A673 (cell line): ENCODE results near the gene CIAO2A. TPM values are rescaled to one million over a fixed set of nuclear protein-coding genes. Genes with fewer than 3 reads are reported as not detected.

Source experiments
- BruUV-seq: library from RNA; stranded (reverse); fragments of 400-500 nt; replicated peaks from 2 replicates; lab custom pipeline; 2021; lab: Mats Ljungman, UMichigan
- CTCF ChIA-PET: fragments of 300-600 bp; sonication (Branson Sonifier 250); formaldehyde crosslinking; loops from one replicate; lab custom pipeline; 2022; ENCODE audit warnings: antibody characterized with exemption; lab: Charles Lee
- POLR2A ChIA-PET: fragments of 300-600 bp; sonication (Branson Sonifier 250); formaldehyde crosslinking; loops from one replicate; lab custom pipeline; 2022; ENCODE audit warnings: antibody characterized with exemption; ENCODE audit not compliant: low non-redundant PET; lab: Charles Lee
- DNase-seq: peaks from one replicate; pipeline ENCODE4 v3.0.0-alpha.2; 2015; ENCODE audit warnings: low spot score
- H3K27ac ChIP-seq: fragments of 200-600 bp; sonication (generic); 2 replicates; pipeline ENCODE4 v1.5.1; 2016; ENCODE audit warnings: mixed run types, low read depth, mild to moderate bottlenecking, mixed read lengths, antibody characterized with exemption, low read length; ENCODE audit not compliant: poor library complexity, severe bottlenecking
- H3K27me3 ChIP-seq: fragments of 200-600 bp; sonication (generic); replicated peaks from 2 replicates; pipeline ENCODE4 v1.6.1; 2017; ENCODE audit warnings: mixed run types, low read depth, mild to moderate bottlenecking, mixed read lengths, antibody characterized with exemption, low read length; ENCODE audit not compliant: insufficient read depth, poor library complexity
- H3K36me3 ChIP-seq: fragments of 200-600 bp; sonication (generic); 2 replicates; pipeline ENCODE4 v1.6.1; 2016; ENCODE audit warnings: mixed run types, mild to moderate bottlenecking, mixed read lengths, antibody characterized with exemption, low read length; ENCODE audit not compliant: insufficient read depth, poor library complexity, severe bottlenecking
- H3K4me1 ChIP-seq: fragments of 200-600 bp; sonication (generic); 2 replicates; pipeline ENCODE4 v1.6.1; 2017; ENCODE audit warnings: mixed run types, mild to moderate bottlenecking, mixed read lengths, antibody characterized with exemption, low read length; ENCODE audit not compliant: insufficient read depth, poor library complexity, severe bottlenecking
- H3K4me3 ChIP-seq: fragments of 200-600 bp; sonication (generic); 2 replicates; pipeline ENCODE4 v1.5.1; 2016; ENCODE audit warnings: low read depth, mixed run types, mild to moderate bottlenecking, mixed read lengths, low read length; ENCODE audit not compliant: poor library complexity, severe bottlenecking
- H3K9me3 ChIP-seq: fragments of 200-600 bp; sonication (generic); 2 replicates; pipeline ENCODE4 v1.6.1; 2016; ENCODE audit warnings: mixed run types, low read depth, mild to moderate bottlenecking, mixed read lengths, antibody characterized with exemption, low read length; ENCODE audit not compliant: poor library complexity, severe bottlenecking
- CTCF ChIP-seq: fragments of 300-800, 200-600 bp; sonication (generic); conservative IDR thresholded peaks from 2 replicates; pipeline ENCODE4 v1.5.1; 2017; ENCODE audit warnings: low read depth, mild to moderate bottlenecking, antibody characterized with exemption, low read length, moderate library complexity, mixed read lengths
- EZH2 ChIP-seq: fragments of 200-600 bp; sonication (generic); IDR thresholded peaks from 2 replicates; pipeline ENCODE4 v1.6.1; 2017; ENCODE audit warnings: borderline replicate concordance, low read depth, mild to moderate bottlenecking, mixed read lengths, antibody characterized with exemption, low read length; ENCODE audit not compliant: poor library complexity, severe bottlenecking
- intact Hi-C: fragments of 100-400 bp; cut with micrococcal nuclease; formaldehyde crosslinking; loops from one replicate; pipeline ENCODE4 v1.10.0; 2022; ENCODE audit not compliant: unreplicated experiment
- total RNA-seq: library from RNA; stranded (reverse); gene quantifications from 2 replicates; pipeline ENCODE4 v1.2.3, GENCODE V29; 2021

The CIAO2A gene
- total RNA-seq, 1 experiment from 2014 or later: 75.6 TPM

- Histone ChIP-seq H3K36me3 (no peaks in the 10 kb centered on the region), H3K27ac (no peak overlapping the region), H3K4me3 (no peak overlapping the region), H3K27me3 (no peaks in the 10 kb centered on the region), H3K4me1 (no peaks in the 10 kb centered on the region), H3K9me3 (no peaks in the 10 kb centered on the region)
- no peak for TF ChIP-seq EZH2
- TF ChIP-seq CTCF: no peak
- intact Hi-C loops: no loop called here
- no peak for DNase-seq
- ChIA-PET POLR2A (no interaction called here), CTCF (no interaction called here)
- BruUV-seq: no TSS peak
Measured at GRCh38 chr15:64035525-64035924, 58.1 kb downstream of the CIAO2A start.

- TF ChIP-seq EZH2: no peak
- no peak for TF ChIP-seq CTCF
- intact Hi-C loops: no loop called here
- CTCF ChIA-PET: no interaction called here
- no peaks in the 10 kb centered on the region for H3K27me3 ChIP-seq
- no peaks in the 10 kb centered on the region for H3K36me3 ChIP-seq
- H3K9me3 ChIP-seq: no peaks in the 10 kb centered on the region
- H3K4me3 ChIP-seq: no peak overlapping the region
- DNase-seq: no peak
- BruUV-seq: no TSS peak
- no peak overlapping the region for H3K27ac ChIP-seq
- POLR2A ChIA-PET: no interaction called here
- no peaks in the 10 kb centered on the region for H3K4me1 ChIP-seq
Measured at GRCh38 chr15:64034519-64034918, 59.1 kb downstream of the CIAO2A start.

- ChIA-PET CTCF (interaction anchor here (1.2 kb wide), 1 partner anchor 14 kb away, joined by 7 read pairs; the partner anchor contains the start of gene DAPK2), POLR2A (no interaction called here)
- no peak overlapping the region for H3K27ac ChIP-seq
- no peaks in the 10 kb centered on the region for H3K9me3 ChIP-seq
- no TSS peak for BruUV-seq
- TF ChIP-seq EZH2 (no peak), CTCF (no peak)
- no peaks in the 10 kb centered on the region for H3K27me3 ChIP-seq
- DNase-seq: no peak
- H3K4me1 ChIP-seq: no peaks in the 10 kb centered on the region
- H3K36me3 ChIP-seq: no peaks in the 10 kb centered on the region
- H3K4me3 ChIP-seq: no peak overlapping the region
- intact Hi-C loops: no loop called here
Measured at GRCh38 chr15:64032329-64032728, 61.3 kb downstream of the CIAO2A start.
